ENCODE data around the gene IFIT1B.
"Not testable (repeated sequence)": the region's sequence is repeated elsewhere in the genome, so short reads cannot be mapped to it uniquely, and the experiment has no call there.

IFIT1B gene

GRCh38 chr10:89409282-89409681 is 31.4 kb downstream of the IFIT1B start:
- not testable (repeated sequence) for FAIRE-seq; DNase-seq (ENCODE audit: low spot score)

GRCh38 chr10:89410551-89410950 is 32.7 kb downstream of the IFIT1B start:
- FAIRE-seq; DNase-seq (ENCODE audit: low spot score): not testable (repeated sequence)

DNA sequence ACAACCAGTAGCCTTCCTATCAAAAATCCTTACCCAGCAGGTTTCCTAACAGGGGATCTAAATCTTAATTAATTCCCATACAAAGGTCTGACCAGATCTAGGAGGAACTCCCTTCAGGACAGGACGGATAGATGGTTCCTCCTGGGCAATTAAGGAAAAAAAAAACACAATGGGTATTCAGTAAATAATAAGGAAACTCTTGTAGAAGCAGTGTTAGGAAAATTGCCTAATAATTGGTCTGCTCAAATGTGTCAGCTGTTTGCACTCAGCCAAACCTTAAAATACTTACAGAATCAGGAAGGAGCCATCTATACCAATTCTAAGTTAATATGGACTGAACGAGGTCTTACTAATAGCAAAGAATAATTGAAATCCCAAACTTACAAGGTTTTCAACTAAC is 33.3 kb downstream of the IFIT1B start:
- FAIRE-seq; DNase-seq (ENCODE audit: low spot score): not testable (repeated sequence)

GRCh38 chr10:89412276-89412675 is 34.4 kb downstream of the IFIT1B start:
- not testable (repeated sequence) for FAIRE-seq; DNase-seq (ENCODE audit: low spot score)

GRCh38 chr10:89413398-89413912 is 35.6 kb downstream of the IFIT1B start:
- DNase-seq (ENCODE audit: low spot score) (no peak), FAIRE-seq (no peak)

DNA sequence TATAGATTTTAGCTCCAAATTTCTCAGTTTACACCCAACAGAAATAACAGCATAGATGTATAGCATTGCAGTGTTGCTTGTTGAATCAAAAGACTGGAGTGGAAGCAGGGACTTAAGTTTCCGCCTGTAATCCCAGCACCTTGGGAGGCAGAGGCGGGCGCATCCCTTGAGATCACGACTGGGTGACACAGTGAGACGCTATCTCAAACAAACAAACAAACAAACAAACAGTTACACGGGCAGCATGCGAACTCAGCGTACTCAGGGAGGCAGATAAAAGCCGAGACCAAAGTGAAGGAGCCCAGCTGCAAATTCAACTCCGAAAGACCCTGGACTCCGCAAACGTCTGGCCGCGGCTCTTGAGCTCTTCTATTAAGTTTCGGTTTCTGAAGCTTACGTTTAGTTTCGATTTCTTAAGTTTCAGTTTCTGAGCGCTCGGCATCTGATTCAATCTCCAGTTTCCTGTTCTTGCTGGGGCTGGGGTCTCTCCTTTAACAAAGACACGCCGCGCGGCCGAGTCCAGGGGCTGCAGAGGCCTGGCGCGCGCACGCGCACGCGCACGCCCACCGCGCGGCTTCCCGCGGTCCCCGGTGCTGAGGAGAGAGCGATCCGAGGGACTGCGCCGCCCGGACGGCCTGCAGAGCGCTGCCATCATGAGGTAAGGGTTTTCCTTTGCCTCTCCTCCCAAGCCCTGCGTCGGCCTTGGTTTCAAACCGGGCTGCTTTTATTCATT is 36.5 kb downstream of the IFIT1B start, which contains the start of gene IFIT5:
Gene IFIT5 (plus strand): TSS at position 423 of the 733 bp plus-strand sequence. CDS start 231 bp downstream, at position 654.
- FAIRE-seq: no peak
- peak; percentile 73 for DNase-seq (ENCODE audit: low spot score)

- FAIRE-seq: no peak
- DNase-seq (ENCODE audit: low spot score): peak; percentile 42
Observed at GRCh38 chr10:89414879-89415821, 37.3 kb downstream of the IFIT1B start.

- DNase-seq (ENCODE audit: low spot score): no peak
- FAIRE-seq: no peak
Observed at GRCh38 chr10:89416465-89416864, 38.6 kb downstream of the IFIT1B start.

GRCh38 chr10:89419548-89419947 is 41.7 kb downstream of the IFIT1B start:
- no peak for FAIRE-seq
- no peak for DNase-seq (ENCODE audit: low spot score)

- FAIRE-seq: no peak
- DNase-seq (ENCODE audit: low spot score): no peak
Observed at GRCh38 chr10:89421018-89421476, 43.2 kb downstream of the IFIT1B start.

GRCh38 chr10:89425000-89425399 is 47.1 kb downstream of the IFIT1B start:
- FAIRE-seq (no peak), DNase-seq (ENCODE audit: low spot score) (no peak)

GRCh38 chr10:89426230-89426868 is 48.5 kb downstream of the IFIT1B start:
- DNase-seq (ENCODE audit: low spot score) (peak; percentile 40), FAIRE-seq (no peak)

GRCh38 chr10:89427629-89428028 is 49.8 kb downstream of the IFIT1B start:
- DNase-seq (ENCODE audit: low spot score) (peak; percentile 13), FAIRE-seq (no peak)

GRCh38 chr10:89428877-89429276 is 51.0 kb downstream of the IFIT1B start:
- DNase-seq (ENCODE audit: low spot score) (no peak), FAIRE-seq (no peak)

- FAIRE-seq (no peak), DNase-seq (ENCODE audit: low spot score) (peak; percentile 42)
Observed at GRCh38 chr10:89431977-89432376, 54.1 kb downstream of the IFIT1B start.
